GM18526 (cell line): ENCODE data around the gene CFAP77.

ENCODE experiments used
- POLR2A ChIP-seq: IDR thresholded peaks from 3 replicates; pipeline ENCODE4 v1.6.1; 2011; ENCODE audit not compliant: insufficient read length; ENCODE audit errors: extremely low read depth

CFAP77 gene

DNA sequence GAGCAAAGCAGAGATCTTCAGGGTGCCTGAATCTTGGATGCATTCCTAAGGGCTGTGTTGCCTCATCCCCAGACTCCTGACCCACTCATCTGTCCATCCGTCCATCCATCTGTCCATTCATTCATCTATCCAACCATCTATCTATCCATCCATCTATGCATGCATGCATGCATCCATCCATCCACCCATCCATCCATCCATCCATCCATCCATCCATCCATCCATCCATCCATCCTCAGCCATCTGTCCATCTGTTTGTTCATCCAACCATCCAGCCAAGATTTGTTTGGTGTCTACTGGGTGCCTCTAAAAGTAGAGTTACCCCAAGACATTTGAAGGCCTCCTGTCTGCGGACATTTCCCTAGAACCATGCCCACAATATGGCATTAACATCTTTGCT lies 144.7 kb downstream of the CFAP77 start:
- no peak for TF ChIP-seq POLR2A

GRCh38 chr9:132555528-132555927 lies 145.5 kb downstream of the CFAP77 start:
- no peak for TF ChIP-seq POLR2A

GRCh38 chr9:132556235-132556634 lies 146.2 kb downstream of the CFAP77 start:
- no peak for TF ChIP-seq POLR2A

- no peak for TF ChIP-seq POLR2A
These were observed 146.7 kb downstream of the CFAP77 start for GRCh38 chr9:132556714-132557113.

DNA sequence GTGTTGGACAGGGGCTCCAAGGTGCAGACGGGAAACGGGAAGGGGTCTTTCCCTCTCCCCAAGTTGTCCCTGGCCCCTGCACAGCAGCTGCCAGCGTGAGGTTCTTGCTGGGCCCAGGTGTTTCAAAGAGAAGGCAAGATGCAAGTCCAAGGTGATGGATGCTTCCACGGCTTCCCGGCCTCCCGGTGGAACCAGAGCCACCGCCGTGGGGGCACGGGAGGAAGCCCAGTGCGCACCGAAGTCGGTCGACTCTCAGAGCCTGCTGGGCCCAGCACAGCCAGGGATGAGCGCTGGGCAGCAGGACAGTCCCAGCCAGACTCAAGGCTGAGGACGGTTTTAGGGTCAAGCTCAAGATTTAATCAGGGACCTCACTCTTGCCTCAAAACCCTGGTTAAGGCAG lies 147.1 kb downstream of the CFAP77 start:
- no peak for TF ChIP-seq POLR2A

DNA sequence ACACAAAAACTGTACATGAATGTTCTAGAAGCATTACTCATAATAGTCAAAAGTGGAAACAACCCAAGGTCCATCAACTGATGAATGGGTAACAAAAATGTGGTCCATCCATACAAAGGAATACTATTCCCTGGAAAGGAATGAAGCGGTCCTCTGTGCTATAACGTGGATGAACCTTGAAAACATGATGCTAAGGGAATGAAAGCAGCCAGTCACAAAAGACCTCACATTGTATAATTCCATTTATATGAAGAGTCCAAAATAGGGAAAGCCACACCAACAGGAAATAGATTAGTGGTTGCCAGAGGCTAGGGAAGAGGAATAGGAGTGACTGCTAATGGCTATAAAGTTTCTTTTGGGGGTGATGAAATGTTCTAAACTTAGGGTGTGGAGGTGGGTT lies 149.7 kb downstream of the CFAP77 start:
- no peak for TF ChIP-seq POLR2A

DNA sequence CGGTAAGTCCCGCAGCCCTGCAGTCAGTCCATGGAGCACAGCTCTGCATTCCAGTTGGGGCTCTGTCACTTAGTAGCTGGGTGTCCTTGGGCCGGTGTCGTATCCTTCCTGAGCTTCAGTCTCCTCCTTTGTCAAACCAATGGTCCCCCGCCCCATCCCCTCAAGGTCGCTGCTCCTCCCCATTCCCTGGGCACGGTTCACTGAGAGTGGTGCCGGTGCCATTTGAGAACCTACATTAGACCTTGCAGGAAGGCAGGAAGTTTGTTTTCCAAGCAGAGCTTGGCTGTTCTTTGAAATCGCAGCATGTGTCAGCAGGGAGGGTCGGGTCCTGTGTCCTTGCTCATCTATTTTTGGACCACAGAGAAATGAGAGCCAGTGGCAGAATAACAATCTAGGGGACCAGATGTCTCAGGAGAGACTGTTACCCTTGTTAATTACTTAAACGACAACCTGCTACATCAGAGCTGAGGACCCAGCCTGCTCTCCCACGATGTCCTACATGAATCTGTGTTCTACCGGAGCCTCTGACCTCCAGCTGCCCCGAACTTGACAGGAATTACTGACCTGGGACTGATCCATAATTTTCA lies 150.7 kb downstream of the CFAP77 start:
- TF ChIP-seq POLR2A: no peak

DNA sequence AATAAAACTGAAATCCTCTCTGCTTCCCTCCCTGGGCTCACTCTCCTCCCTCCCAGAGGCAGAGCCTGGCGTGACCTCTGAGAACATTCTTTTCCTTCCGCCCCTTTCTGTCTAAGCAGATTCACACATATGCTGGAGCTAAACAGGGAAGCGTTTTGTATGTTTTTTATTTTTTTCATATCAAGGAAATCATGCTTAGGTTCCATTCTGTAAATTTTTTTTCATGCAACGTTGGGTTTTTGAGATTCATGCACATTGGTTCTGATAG lies 152.2 kb downstream of the CFAP77 start:
- TF ChIP-seq POLR2A: no peak

- no peak for TF ChIP-seq POLR2A
These were observed 154.5 kb downstream of the CFAP77 start for GRCh38 chr9:132564526-132564925.

- TF ChIP-seq POLR2A: no peak
These were observed 162.0 kb downstream of the CFAP77 start for GRCh38 chr9:132571806-132572600.

DNA sequence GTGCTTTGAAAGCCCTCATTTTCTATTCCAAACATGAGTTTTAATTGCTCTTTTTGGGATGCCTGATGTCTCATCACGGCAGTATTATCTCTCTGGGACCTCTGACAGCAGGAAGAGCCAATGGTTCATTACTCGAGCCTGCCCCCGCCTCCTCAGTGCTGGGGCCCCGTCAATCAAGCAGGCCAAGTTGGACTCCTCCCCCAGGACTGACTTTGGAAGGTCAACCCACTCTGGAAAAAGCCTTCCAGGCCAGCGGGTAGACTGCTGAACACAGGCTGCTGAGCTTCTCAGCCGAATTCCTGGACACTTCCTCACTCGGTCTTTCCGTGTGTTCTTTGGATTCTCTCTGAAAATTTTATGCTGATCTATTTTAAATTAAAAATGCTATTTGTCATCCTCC lies 162.9 kb downstream of the CFAP77 start:
- no peak for TF ChIP-seq POLR2A

- TF ChIP-seq POLR2A: no peak
These were observed 165.1 kb downstream of the CFAP77 start for GRCh38 chr9:132575005-132575609.

GRCh38 chr9:132575811-132576210 lies 165.8 kb downstream of the CFAP77 start:
- TF ChIP-seq POLR2A: no peak

GRCh38 chr9:132577119-132577518 lies 167.1 kb downstream of the CFAP77 start:
- no peak for TF ChIP-seq POLR2A

DNA sequence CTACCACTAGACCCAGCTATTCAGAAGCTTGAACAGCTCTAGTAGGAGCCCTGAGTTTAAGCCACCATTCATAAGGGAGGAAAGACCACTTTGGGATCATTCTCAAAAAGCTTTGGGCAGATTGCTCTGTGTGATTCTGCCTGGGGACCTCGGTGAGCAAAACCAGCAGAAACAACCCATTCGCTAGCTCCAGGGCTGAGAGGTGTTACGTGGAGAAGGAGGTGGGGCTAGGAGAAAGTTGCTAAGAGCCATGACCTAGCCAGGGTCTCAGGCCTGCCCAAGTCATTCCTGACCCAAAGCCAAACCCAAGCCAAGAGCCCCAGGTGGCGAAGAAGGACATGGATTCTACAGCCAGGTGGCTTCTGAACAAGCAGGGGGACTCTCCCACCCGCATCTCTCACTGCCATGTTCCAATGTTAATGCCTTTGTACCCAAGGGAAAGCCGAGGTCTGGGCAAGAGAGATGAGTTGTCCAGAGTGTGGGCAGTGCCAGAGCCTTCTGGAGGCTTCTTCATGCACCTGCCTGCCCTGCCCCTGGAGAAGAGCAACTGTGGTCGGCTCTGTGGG lies 168.4 kb downstream of the CFAP77 start:
- TF ChIP-seq POLR2A: no peak

DNA sequence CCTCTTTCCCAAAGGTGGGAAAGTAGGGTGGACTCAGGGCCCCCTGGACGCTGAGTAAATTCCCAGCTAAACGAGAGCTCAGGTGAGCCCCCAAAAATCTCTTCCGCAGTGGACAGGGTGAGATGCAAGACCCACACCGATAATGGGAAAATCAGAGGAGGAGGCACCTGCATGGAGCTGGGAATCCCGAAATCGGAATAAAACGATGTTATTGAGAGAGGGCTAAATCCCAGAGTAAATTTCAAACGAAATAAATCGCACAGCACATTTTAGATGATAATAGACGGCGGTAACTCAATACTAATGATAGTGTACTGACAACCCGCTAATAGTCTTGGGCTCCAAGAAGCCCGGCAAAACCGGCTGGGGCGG lies 169.4 kb downstream of the CFAP77 start:
- TF ChIP-seq POLR2A: no peak
